Measurements from ENCODE around the gene RASGEF1B. TPM values are rescaled to one million over a fixed set of nuclear protein-coding genes. Genes with fewer than 3 reads are reported as not detected.
A peak's percentile ranks its signal among the peaks of the same experiment; 100 is the strongest.

Gene RASGEF1B
- total RNA-seq, 4 donors from 2014 or later = 14.1 to 31.0 (median 26.2) TPM

DNA sequence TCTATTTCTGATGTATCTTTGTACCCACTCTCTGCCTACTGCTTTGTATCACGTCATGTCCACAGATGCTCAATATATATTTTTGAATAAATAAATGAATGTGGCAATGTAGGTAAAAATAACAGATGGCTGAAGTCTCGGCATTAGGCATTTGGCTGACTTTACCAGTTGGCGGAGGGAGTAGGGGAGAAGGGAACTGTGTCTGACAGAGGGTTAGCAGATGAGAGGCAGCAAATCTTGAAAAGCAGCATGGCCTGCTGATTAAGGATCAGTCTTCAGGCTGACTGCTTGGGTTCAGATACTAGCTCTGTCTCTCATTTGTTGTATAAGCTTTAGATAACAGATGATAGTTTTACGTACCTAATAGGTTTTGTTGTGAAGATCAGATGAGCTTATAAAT lies 31.9 kb upstream of the RASGEF1B start:
- Histone ChIP-seq H3K4me3 (no peak overlapping the region), H3K27ac (no peak overlapping the region), H3K27me3 (no peaks in the 10 kb centered on the region), H3K9me3 (no peaks in the 10 kb centered on the region), H3K4me1 (peaks cover 0 to 27% (median 7%) of the 10 kb centered on the region in 4 donors), H3K36me3 (no peaks in the 10 kb centered on the region)
- in situ Hi-C loops (cut with MboI; ENCODE audit: low pct_ligation_motif_present in 1 of 4, low pct_unique_long_range_greater_than_20kb in 1 of 4, low sequenced_read_pairs in 3 of 4) = no loop called here
- TF ChIP-seq CTCF (IDR thresholded peaks at IDR 0.05) (no peak), POLR2AphosphoS5 (IDR thresholded peaks at IDR 0.05) (no peak), POLR2A (IDR thresholded peaks at IDR 0.05) (no peak), EP300 (IDR thresholded peaks at IDR 0.05; ENCODE audit: low read depth) (no peak)
- intact Hi-C loops (cut with DNase I; ENCODE audit: low total_unique reads) = no loop called here
- DNase-seq = no peak
- 94% methylated on average over 4 of the region's 4 CpGs for WGBS, 2 donors (ENCODE audit: low coverage in 1 of 2)

- peaks cover 0 to 22% (median 7%) of the 10 kb centered on the region in 4 donors for H3K4me1 ChIP-seq
- no peak overlapping the region for H3K27ac ChIP-seq
- no peak for DNase-seq
- TF ChIP-seq EP300 (IDR thresholded peaks at IDR 0.05; ENCODE audit: low read depth) (no peak), CTCF (IDR thresholded peaks at IDR 0.05) (no peak), POLR2A (IDR thresholded peaks at IDR 0.05) (no peak), POLR2AphosphoS5 (IDR thresholded peaks at IDR 0.05) (no peak)
- intact Hi-C loops (cut with DNase I; ENCODE audit: low total_unique reads) = no loop called here
- no peak overlapping the region for H3K4me3 ChIP-seq
- H3K27me3 ChIP-seq = no peaks in the 10 kb centered on the region
- no peaks in the 10 kb centered on the region for H3K9me3 ChIP-seq
- in situ Hi-C loops (cut with MboI; ENCODE audit: low pct_ligation_motif_present in 1 of 4, low pct_unique_long_range_greater_than_20kb in 1 of 4, low sequenced_read_pairs in 3 of 4) = no loop called here
- whole genome bisulfite sequencing, 2 donors (ENCODE audit: low coverage in 1 of 2) = 67 to 82% methylated on average over 1 to 4 of the region's 4 CpGs
- no peaks in the 10 kb centered on the region for H3K36me3 ChIP-seq
Measured at GRCh38 chr4:81502564-81502963, 30.9 kb upstream of the RASGEF1B start.

GRCh38 chr4:81499840-81500239 lies 28.1 kb upstream of the RASGEF1B start:
- in situ Hi-C loops (cut with MboI; ENCODE audit: low pct_ligation_motif_present in 1 of 4, low pct_unique_long_range_greater_than_20kb in 1 of 4, low sequenced_read_pairs in 3 of 4) (no loop called here), intact Hi-C loops (cut with DNase I; ENCODE audit: low total_unique reads) (no loop called here)
- Histone ChIP-seq H3K4me3 (no peak overlapping the region), H3K27ac (peak overlapping the region in 2 of 4 donors; percentile 17 to 41), H3K4me1 (peaks cover 0 to 14% (median 5%) of the 10 kb centered on the region in 4 donors), H3K36me3 (no peaks in the 10 kb centered on the region), H3K9me3 (no peaks in the 10 kb centered on the region), H3K27me3 (no peaks in the 10 kb centered on the region)
- WGBS, 2 donors (ENCODE audit: low coverage in 1 of 2) = 37 to 43% methylated on average over 3 of the region's 3 CpGs
- DNase-seq = peak; percentile 16
- TF ChIP-seq CTCF (IDR thresholded peaks at IDR 0.05) (no peak), POLR2AphosphoS5 (IDR thresholded peaks at IDR 0.05) (no peak), EP300 (IDR thresholded peaks at IDR 0.05; ENCODE audit: low read depth) (no peak), POLR2A (IDR thresholded peaks at IDR 0.05) (no peak)

DNA sequence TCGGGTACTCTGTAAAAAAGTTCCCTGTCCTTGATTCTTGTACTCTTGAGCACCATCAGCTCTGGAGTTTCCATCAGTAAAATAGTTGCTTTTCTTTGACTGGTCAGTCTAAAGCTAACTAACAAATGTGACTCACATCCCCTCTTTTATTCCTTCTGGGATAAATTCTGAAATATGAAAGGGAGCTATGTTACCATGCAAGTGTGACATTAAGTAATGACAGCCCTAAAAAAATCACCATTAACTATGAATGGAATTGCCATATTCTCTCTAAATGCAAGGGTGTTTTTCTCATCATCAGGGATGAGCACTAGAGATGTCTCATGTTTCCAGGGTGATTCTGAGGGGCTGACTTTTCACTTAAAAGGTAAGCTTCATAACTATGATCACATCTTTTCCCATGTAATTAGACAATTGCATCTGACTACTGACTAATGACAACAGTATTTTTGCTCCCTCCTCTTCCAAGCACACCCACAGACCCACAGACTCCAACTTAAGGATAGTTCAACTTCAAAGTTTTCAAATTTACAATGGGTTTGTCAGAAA lies 26.9 kb upstream of the RASGEF1B start:
- no peak for TF ChIP-seq CTCF (IDR thresholded peaks at IDR 0.05)
- no peak for TF ChIP-seq POLR2A (IDR thresholded peaks at IDR 0.05)
- TF ChIP-seq EP300 (IDR thresholded peaks at IDR 0.05; ENCODE audit: low read depth) = no peak
- TF ChIP-seq POLR2AphosphoS5 (IDR thresholded peaks at IDR 0.05) = no peak
- intact Hi-C loops (cut with DNase I; ENCODE audit: low total_unique reads) (no loop called here), in situ Hi-C loops (cut with MboI; ENCODE audit: low pct_ligation_motif_present in 1 of 4, low pct_unique_long_range_greater_than_20kb in 1 of 4, low sequenced_read_pairs in 3 of 4) (no loop called here)
- DNase-seq = no peak
- no peak overlapping the region for H3K27ac ChIP-seq
- no peaks in the 10 kb centered on the region for H3K36me3 ChIP-seq
- 75 to 86% methylated on average over 1 of the region's 1 CpG for WGBS, 2 donors (ENCODE audit: low coverage in 1 of 2)
- H3K4me3 ChIP-seq = no peak overlapping the region
- no peaks in the 10 kb centered on the region for H3K27me3 ChIP-seq
- no peaks in the 10 kb centered on the region for H3K9me3 ChIP-seq
- H3K4me1 ChIP-seq = peaks cover under 1 to 26% (median 7%) of the 10 kb centered on the region in 4 donors

All from transverse colon (tissue), 4 donors.